Mesangial cell (primary cell): Measurements from ENCODE around the gene ADPRH. TPM values are rescaled to one million over a fixed set of nuclear protein-coding genes. Genes with fewer than 3 reads are reported as not detected.

Source experiments
- total RNA-seq: library from RNA; depleted of rRNA; stranded (reverse); fragments of >200 nt; gene quantifications from 2 replicates; pipeline ENCODE4 v1.2.3, GENCODE V29; 2015

ADPRH gene
- total RNA-seq: 5.4 and 8.1 TPM in 2 replicates

GRCh38 chr3:119579366-119580066, at the start of gene ADPRH:
TSS of gene ADPRH (plus strand) at chr3:119579492. CDS start at chr3:119582170, 2,678 bp downstream.

GRCh38 chr3:119559441-119559963, 19.8 kb upstream of the ADPRH start, which contains the start of gene CD80:
TSS of gene CD80 (minus strand) at chr3:119559614. CDS start at chr3:119557728, 1,886 bp downstream.

GRCh38 chr3:119597548-119598288, 18.4 kb downstream of the ADPRH start, which contains the start of gene PLA1A:
TSS of gene PLA1A (plus strand) at chr3:119597885. CDS start at chr3:119597914, 29 bp downstream.

Other genes with a start within 250 kb of the ADPRH start
- gene TMEM39A, start 115.9 kb upstream of the ADPRH start, total RNA-seq: 13.7 and 21.9 TPM in 2 replicates
- gene POGLUT1, start 110.5 kb upstream of the ADPRH start, total RNA-seq: 8.5 TPM in 2 replicates
- 52.1 and 74.0 TPM in 2 replicates for gene TIMMDC1, start 80.9 kb upstream of the ADPRH start, total RNA-seq
- not detected in 2 replicates for gene CD80, start 19.9 kb upstream of the ADPRH start, total RNA-seq
- 0.16 and 3.9 TPM in 2 replicates for gene PLA1A, start 18.4 kb downstream of the ADPRH start, total RNA-seq
- gene POPDC2, start 81.1 kb downstream of the ADPRH start, total RNA-seq: under 0.01 TPM in 1 of 2 replicates, not detected in the other
- 6.7 and 22.8 TPM in 2 replicates for gene COX17, start 97.9 kb downstream of the ADPRH start, total RNA-seq
- 2.0 and 3.2 TPM in 2 replicates for gene CFAP91, start 123.5 kb downstream of the ADPRH start, total RNA-seq
- under 0.01 and 0.16 TPM in 2 replicates for gene NR1I2, start 202.6 kb downstream of the ADPRH start, total RNA-seq